T-cell (primary cell): ENCODE measurements around the gene DAPK1. TPM values are rescaled to one million over a fixed set of nuclear protein-coding genes. Genes with fewer than 3 reads are reported as not detected.

Experiments used
- ATAC-seq, 4 experiments: fragments of 200-7000 bp in 3 of 4; fragments of 150-1000 bp in 1 of 4; cut with Tn5 transposase; replicated peaks in 1 of 4; 1 replicate in 3 of 4; 2 replicates in 1 of 4; pipeline ENCODE4 v1.10.0; 2021; ENCODE audit warnings: moderate library complexity in 3 of 4, mild to moderate bottlenecking in 2 of 4, moderate number of reproducible peaks in 1 of 4
- CTCF ChIA-PET, 2 donors: fragments of 300-600 bp; sonication (Branson Sonifier 250); formaldehyde crosslinking; loops; one replicate each; lab custom pipeline; 2022; ENCODE audit warnings: antibody characterized with exemption in 2 of 2; lab: Charles Lee
- POLR2A ChIA-PET, 2 donors: fragments of 300-600 bp; sonication (Branson Sonifier 250); formaldehyde crosslinking; loops; one replicate each; lab custom pipeline; 2022; ENCODE audit warnings: antibody characterized with exemption in 2 of 2; lab: Charles Lee
- DNase-seq, 35 experiments: peaks; one replicate each; pipeline versions ENCODE4 v3.0.0 to v3.0.0-alpha.2; 2013 to 2023
- H3K27ac ChIP-seq: one replicate; pipeline ENCODE4 v1.5.1; 2013; ENCODE audit warnings: low read length
- H3K27me3 ChIP-seq, 2 experiments: replicated peaks in 1 of 2; 1 replicate in 1 of 2; 2 replicates in 1 of 2; pipeline versions ENCODE4 v1.6.1 to v1.7.0; 2013; ENCODE audit warnings: low read length in 1 of 2, mixed read lengths in 1 of 2; ENCODE audit not compliant: control insufficient read depth in 2 of 2, insufficient read depth in 2 of 2; ENCODE audit errors: extremely low read depth in 1 of 2
- H3K36me3 ChIP-seq, 2 donors: 1 replicate in 1 of 2; 2 replicates in 1 of 2; pipeline versions ENCODE4 v1.6.1 to v1.7.0; 2013; ENCODE audit warnings: low read length in 1 of 2; ENCODE audit not compliant: control insufficient read depth in 2 of 2, insufficient read depth in 1 of 2; ENCODE audit errors: extremely low read depth in 1 of 2
- H3K4me1 ChIP-seq, 2 experiments: 1 replicate in 1 of 2; 2 replicates in 1 of 2; pipeline versions ENCODE4 v1.6.1 to v1.7.0; 2013; ENCODE audit warnings: low read length in 2 of 2, mixed read lengths in 1 of 2; ENCODE audit not compliant: insufficient read depth in 2 of 2, control insufficient read depth in 1 of 2; ENCODE audit errors: extremely low read depth in 1 of 2
- H3K4me3 ChIP-seq, 2 donors: 1 replicate in 1 of 2; 2 replicates in 1 of 2; pipeline versions ENCODE4 v1.5.1 to v1.7.0; 2013; ENCODE audit warnings: mild to moderate bottlenecking in 2 of 2, low read length in 1 of 2, moderate library complexity in 1 of 2; ENCODE audit not compliant: control insufficient read depth in 1 of 2; ENCODE audit errors: extremely low read depth in 1 of 2
- H3K9me3 ChIP-seq: 2 replicates; pipeline ENCODE4 v1.7.0; 2013
- H3K27ac Mint-ChIP-seq, 2 donors: one replicate each; pipeline ENCODE4 v1.8.0; 2020 to 2021; ENCODE audit warnings: mild to moderate bottlenecking in 2 of 2, mixed read lengths in 2 of 2
- H3K27me3 Mint-ChIP-seq, 2 donors: one replicate each; pipeline ENCODE4 v1.8.0; 2021 to 2022; ENCODE audit warnings: mixed read lengths in 2 of 2
- H3K36me3 Mint-ChIP-seq: one replicate; pipeline ENCODE4 v1.8.0; 2021; ENCODE audit warnings: mixed read lengths
- H3K4me1 Mint-ChIP-seq, 3 donors: one replicate each; pipeline ENCODE4 v1.8.0; 2020 to 2022; ENCODE audit warnings: mixed read lengths in 3 of 3, mild to moderate bottlenecking in 1 of 3
- H3K4me3 Mint-ChIP-seq, 3 donors: one replicate each; pipeline ENCODE4 v1.8.0; 2020 to 2022; ENCODE audit warnings: mild to moderate bottlenecking in 3 of 3, mixed read lengths in 3 of 3, moderate library complexity in 3 of 3
- H3K9me3 Mint-ChIP-seq, 3 donors: one replicate each; pipeline ENCODE4 v1.8.0; 2020 to 2022; ENCODE audit warnings: mixed read lengths in 3 of 3
- WGBS: methylation state at CpG from one replicate; pipeline ENCODE4 v1.1.5; 2013; ENCODE audit warnings: missing lambda C conversion rate; ENCODE audit not compliant: insufficient coverage; 5-methylcytosine and 5-hydroxymethylcytosine counted together
- total RNA-seq, 35 experiments: library from RNA in 6 of 35; stranded (reverse) in 6 of 35; fragments of 120-200 nt in 1 of 35; gene quantifications; one replicate each; pipeline versions ENCODE4 v1.2.1 to v1.2.4 and lab custom pipeline; 2013 to 2026

Gene DAPK1
- total RNA-seq, 5 donors from 2014 or later (not counting 1 experiment from before 2014, with no cell fraction given), result 1.7 to 4.2 (median 2.8) TPM

- Mint-ChIP-seq H3K27ac (no peak overlapping the region), H3K4me3 (no peak overlapping the region), H3K9me3 (no peaks in the 10 kb centered on the region), H3K27me3 (no peaks in the 10 kb centered on the region), H3K4me1 (no peaks in the 10 kb centered on the region), H3K36me3 (no peaks in the 10 kb centered on the region)
- H3K9me3 ChIP-seq, result no peaks in the 10 kb centered on the region
- ChIA-PET POLR2A (no interaction called here), CTCF (no interaction called here)
- 75% methylated on average over 2 of the region's 5 CpGs for WGBS
- H3K4me3 ChIP-seq, result no peak overlapping the region
- peaks cover 0 to 6% of the 10 kb centered on the region in 2 experiments for H3K27me3 ChIP-seq
- no peak overlapping the region for H3K27ac ChIP-seq
- no peaks in the 10 kb centered on the region for H3K36me3 ChIP-seq
- no peak for DNase-seq
- no peak for ATAC-seq
- H3K4me1 ChIP-seq, result peaks cover 0 to 5% of the 10 kb centered on the region in 2 experiments
Measured at GRCh38 chr9:87593359-87593980, 95.8 kb downstream of the DAPK1 start.

DNA sequence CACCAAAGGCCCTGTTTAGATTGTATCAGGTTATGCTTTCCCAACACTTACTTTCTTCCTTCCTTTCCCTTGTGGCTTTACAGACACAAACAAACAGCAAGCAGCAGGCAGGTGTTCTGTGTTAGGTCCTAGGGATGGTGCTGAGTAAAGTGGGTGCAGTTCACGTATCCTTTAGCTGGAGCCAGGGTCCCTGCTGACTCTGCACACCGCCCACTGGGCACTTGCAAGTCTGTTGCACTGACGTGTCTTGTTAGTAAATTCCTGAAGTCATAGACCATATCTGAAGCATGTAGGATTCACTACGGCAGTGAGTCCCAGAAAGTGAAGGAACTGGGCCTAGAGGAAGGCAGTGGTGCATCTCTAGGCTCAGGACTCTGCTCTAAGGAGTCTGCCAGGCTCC is 96.5 kb downstream of the DAPK1 start:
- H3K27ac Mint-ChIP-seq, result no peak overlapping the region
- Histone ChIP-seq H3K9me3 (no peaks in the 10 kb centered on the region), H3K4me1 (peaks cover 0 to 5% of the 10 kb centered on the region in 2 experiments), H3K27ac (no peak overlapping the region), H3K36me3 (no peaks in the 10 kb centered on the region), H3K27me3 (peaks cover 0 to 6% of the 10 kb centered on the region in 2 experiments), H3K4me3 (no peak overlapping the region)
- no peak for ATAC-seq
- no peaks in the 10 kb centered on the region for H3K9me3 Mint-ChIP-seq
- H3K4me1 Mint-ChIP-seq, result no peaks in the 10 kb centered on the region
- ChIA-PET CTCF (no interaction called here), POLR2A (no interaction called here)
- H3K27me3 Mint-ChIP-seq, result no peaks in the 10 kb centered on the region
- H3K4me3 Mint-ChIP-seq, result no peak overlapping the region
- no peaks in the 10 kb centered on the region for H3K36me3 Mint-ChIP-seq
- DNase-seq, result no peak
- 77% methylated on average over 3 of the region's 4 CpGs for WGBS

GRCh38 chr9:87594662-87595061 is 97.0 kb downstream of the DAPK1 start:
- DNase-seq, result no peak
- H3K27me3 ChIP-seq, result peaks cover 0 to 6% of the 10 kb centered on the region in 2 experiments
- no peak overlapping the region for H3K27ac ChIP-seq
- H3K27ac Mint-ChIP-seq, result no peak overlapping the region
- H3K9me3 Mint-ChIP-seq, result no peaks in the 10 kb centered on the region
- H3K4me3 Mint-ChIP-seq, result no peak overlapping the region
- peaks cover 0 to 5% of the 10 kb centered on the region in 2 experiments for H3K4me1 ChIP-seq
- ChIA-PET POLR2A (no interaction called here), CTCF (no interaction called here)
- ATAC-seq, result no peak
- H3K27me3 Mint-ChIP-seq, result no peaks in the 10 kb centered on the region
- no peaks in the 10 kb centered on the region for H3K36me3 Mint-ChIP-seq
- no peak overlapping the region for H3K4me3 ChIP-seq
- H3K36me3 ChIP-seq, result no peaks in the 10 kb centered on the region
- H3K4me1 Mint-ChIP-seq, result no peaks in the 10 kb centered on the region
- H3K9me3 ChIP-seq, result no peaks in the 10 kb centered on the region

GRCh38 chr9:87595610-87596009 is 97.9 kb downstream of the DAPK1 start:
- Mint-ChIP-seq H3K9me3 (no peaks in the 10 kb centered on the region), H3K27me3 (peaks cover 0 to 3% of the 10 kb centered on the region in 2 donors), H3K36me3 (no peaks in the 10 kb centered on the region), H3K4me1 (no peaks in the 10 kb centered on the region), H3K27ac (no peak overlapping the region), H3K4me3 (no peak overlapping the region)
- CTCF ChIA-PET, result no interaction called here
- Histone ChIP-seq H3K4me1 (peaks cover 0 to 5% of the 10 kb centered on the region in 2 experiments), H3K9me3 (no peaks in the 10 kb centered on the region), H3K4me3 (no peak overlapping the region), H3K36me3 (no peaks in the 10 kb centered on the region), H3K27me3 (peaks cover 0 to 9% of the 10 kb centered on the region in 2 experiments), H3K27ac (no peak overlapping the region)
- POLR2A ChIA-PET, result no interaction called here
- DNase-seq (no peak), ATAC-seq (no peak)
- 91% methylated on average over 6 of the region's 12 CpGs for WGBS

- no peaks in the 10 kb centered on the region for H3K9me3 Mint-ChIP-seq
- ChIA-PET POLR2A (no interaction called here), CTCF (no interaction called here)
- peaks cover 0 to 8% of the 10 kb centered on the region in 2 experiments for H3K27me3 ChIP-seq
- no peaks in the 10 kb centered on the region for H3K4me1 Mint-ChIP-seq
- no peak overlapping the region for H3K4me3 Mint-ChIP-seq
- WGBS, result 91% methylated on average over 6 of the region's 7 CpGs
- no peaks in the 10 kb centered on the region for H3K9me3 ChIP-seq
- no peak overlapping the region for H3K4me3 ChIP-seq
- peaks cover 0 to 3% of the 10 kb centered on the region in 2 donors for H3K27me3 Mint-ChIP-seq
- peaks cover 0 to 5% of the 10 kb centered on the region in 2 experiments for H3K4me1 ChIP-seq
- ATAC-seq, result no peak
- no peaks in the 10 kb centered on the region for H3K36me3 ChIP-seq
- no peak for DNase-seq
- H3K27ac Mint-ChIP-seq, result no peak overlapping the region
- H3K27ac ChIP-seq, result no peak overlapping the region
- no peaks in the 10 kb centered on the region for H3K36me3 Mint-ChIP-seq
Measured at GRCh38 chr9:87596862-87597261, 99.2 kb downstream of the DAPK1 start.

GRCh38 chr9:87597710-87598443 is 100.2 kb downstream of the DAPK1 start:
- Mint-ChIP-seq H3K4me3 (no peak overlapping the region), H3K27ac (no peak overlapping the region), H3K27me3 (peaks cover 0 to 5% of the 10 kb centered on the region in 2 donors), H3K9me3 (no peaks in the 10 kb centered on the region), H3K36me3 (no peaks in the 10 kb centered on the region), H3K4me1 (no peaks in the 10 kb centered on the region)
- ATAC-seq (no peak), DNase-seq (no peak)
- H3K36me3 ChIP-seq, result no peaks in the 10 kb centered on the region
- CTCF ChIA-PET, result no interaction called here
- H3K4me1 ChIP-seq, result peaks cover 0 to 5% of the 10 kb centered on the region in 2 experiments
- peaks cover 0 to 5% of the 10 kb centered on the region in 2 experiments for H3K27me3 ChIP-seq
- POLR2A ChIA-PET, result no interaction called here
- no peak overlapping the region for H3K4me3 ChIP-seq
- no peak overlapping the region for H3K27ac ChIP-seq
- H3K9me3 ChIP-seq, result no peaks in the 10 kb centered on the region
- 45% methylated on average over 7 of the region's 13 CpGs for WGBS
